Measurements from ENCODE around the gene FRAT1. TPM values are rescaled to one million over a fixed set of nuclear protein-coding genes. Genes with fewer than 3 reads are reported as not detected.

FRAT1 gene
- total RNA-seq, 2 donors from 2014 or later = 18.0 to 20.1 TPM

DNA sequence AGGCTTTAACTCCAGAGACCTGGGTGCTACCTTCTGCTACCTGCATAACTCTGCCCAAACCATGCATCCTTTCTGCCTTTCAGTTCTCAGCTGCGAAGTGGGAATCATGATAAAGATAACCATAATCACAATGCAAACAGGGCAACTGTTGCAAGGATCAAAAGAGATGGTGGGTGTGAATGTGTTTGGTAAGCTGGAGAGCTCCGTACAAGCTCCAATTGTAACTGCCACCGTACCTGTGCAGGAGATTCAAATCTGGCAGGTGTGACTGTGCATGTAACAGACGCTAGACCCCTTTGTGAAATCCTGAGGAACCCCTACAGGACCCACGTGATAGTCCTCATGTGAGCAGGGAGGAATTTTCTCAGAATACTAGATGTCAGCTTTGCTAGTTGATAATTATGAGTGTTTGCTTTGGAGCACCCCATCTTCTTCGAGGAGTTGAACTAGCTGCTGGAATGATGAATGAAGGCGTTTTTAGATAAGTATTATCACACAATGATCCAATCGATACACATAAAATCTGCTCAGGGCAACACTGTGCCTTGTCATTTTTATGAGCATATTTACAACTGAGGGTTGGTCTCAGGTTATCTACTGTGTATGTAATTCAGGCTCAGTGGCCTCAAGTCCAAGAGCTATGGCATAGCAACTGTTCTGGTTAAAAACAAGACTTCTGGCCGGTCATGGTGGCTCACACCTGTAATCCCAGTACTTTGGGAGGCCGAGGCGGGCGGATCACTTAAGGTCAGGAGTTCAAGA lies 30.9 kb downstream of the FRAT1 start:
- Histone ChIP-seq H3K36me3 (no peaks in the 10 kb centered on the region), H3K4me1 (replicated peaks) (no peaks in the 10 kb centered on the region), H3K27ac (no peak overlapping the region), H3K27me3 (replicated peaks; ENCODE audit: insufficient read depth) (no peaks in the 10 kb centered on the region), H3K4me3 (no peak overlapping the region), H3K9me3 (no peaks in the 10 kb centered on the region)
- TF ChIP-seq CTCF (IDR thresholded peaks at IDR 0.05) = no peak
- TF ChIP-seq POLR2A (IDR thresholded peaks at IDR 0.05) = no peak
- no peak for TF ChIP-seq POLR2AphosphoS5 (IDR thresholded peaks at IDR 0.05)
- intact Hi-C loops (cut with DNase I) = no loop called here
- no peak for DNase-seq (ENCODE audit: low spot score)
- 75% methylated on average over 12 of the region's 12 CpGs for WGBS

DNA sequence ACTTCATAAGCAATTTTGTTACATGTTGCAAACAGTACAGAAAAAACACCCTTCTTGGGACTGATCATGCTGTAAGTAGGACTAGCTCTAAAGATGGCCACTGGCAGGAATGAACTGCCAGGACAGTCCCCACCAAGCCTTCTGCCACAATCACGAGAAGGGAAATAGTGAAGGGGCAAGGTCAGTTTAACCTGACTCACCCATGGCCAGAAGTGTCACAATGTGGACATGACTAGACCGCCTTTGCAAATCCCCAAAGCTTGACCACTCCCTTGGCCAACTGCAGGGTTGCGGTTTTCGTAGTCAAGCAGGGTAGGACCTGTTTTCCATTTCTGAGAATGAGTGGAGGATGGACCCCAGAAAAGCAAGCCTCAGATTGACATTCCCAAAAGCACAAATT lies 34.9 kb downstream of the FRAT1 start:
- Histone ChIP-seq H3K27ac (no peak overlapping the region), H3K27me3 (replicated peaks; ENCODE audit: insufficient read depth) (no peaks in the 10 kb centered on the region), H3K4me1 (replicated peaks) (no peaks in the 10 kb centered on the region), H3K9me3 (no peaks in the 10 kb centered on the region), H3K4me3 (no peak overlapping the region), H3K36me3 (no peaks in the 10 kb centered on the region)
- no peak for DNase-seq (ENCODE audit: low spot score)
- WGBS = 86% methylated on average over 4 of the region's 4 CpGs
- no peak for TF ChIP-seq CTCF (IDR thresholded peaks at IDR 0.05)
- no peak for TF ChIP-seq POLR2AphosphoS5 (IDR thresholded peaks at IDR 0.05)
- TF ChIP-seq POLR2A (IDR thresholded peaks at IDR 0.05) = no peak
- intact Hi-C loops (cut with DNase I) = no loop called here

- no peaks in the 10 kb centered on the region for H3K4me1 ChIP-seq (replicated peaks)
- TF ChIP-seq POLR2A (IDR thresholded peaks at IDR 0.05) (no peak), POLR2AphosphoS5 (IDR thresholded peaks at IDR 0.05) (peak; percentile 41), CTCF (IDR thresholded peaks at IDR 0.05) (peak in 3 of 4 experiments; percentile 39 to 65 (median 62))
- no peaks in the 10 kb centered on the region for H3K27me3 ChIP-seq (replicated peaks; ENCODE audit: insufficient read depth)
- intact Hi-C loops (cut with DNase I) = no loop called here
- H3K27ac ChIP-seq = no peak overlapping the region
- H3K36me3 ChIP-seq = no peaks in the 10 kb centered on the region
- DNase-seq (ENCODE audit: low spot score) = peak; percentile 35
- no peaks in the 10 kb centered on the region for H3K9me3 ChIP-seq
- H3K4me3 ChIP-seq = no peak overlapping the region
- 59% methylated on average over 5 of the region's 5 CpGs for WGBS
Measured at GRCh38 chr10:97355571-97355975, 36.5 kb downstream of the FRAT1 start.

DNA sequence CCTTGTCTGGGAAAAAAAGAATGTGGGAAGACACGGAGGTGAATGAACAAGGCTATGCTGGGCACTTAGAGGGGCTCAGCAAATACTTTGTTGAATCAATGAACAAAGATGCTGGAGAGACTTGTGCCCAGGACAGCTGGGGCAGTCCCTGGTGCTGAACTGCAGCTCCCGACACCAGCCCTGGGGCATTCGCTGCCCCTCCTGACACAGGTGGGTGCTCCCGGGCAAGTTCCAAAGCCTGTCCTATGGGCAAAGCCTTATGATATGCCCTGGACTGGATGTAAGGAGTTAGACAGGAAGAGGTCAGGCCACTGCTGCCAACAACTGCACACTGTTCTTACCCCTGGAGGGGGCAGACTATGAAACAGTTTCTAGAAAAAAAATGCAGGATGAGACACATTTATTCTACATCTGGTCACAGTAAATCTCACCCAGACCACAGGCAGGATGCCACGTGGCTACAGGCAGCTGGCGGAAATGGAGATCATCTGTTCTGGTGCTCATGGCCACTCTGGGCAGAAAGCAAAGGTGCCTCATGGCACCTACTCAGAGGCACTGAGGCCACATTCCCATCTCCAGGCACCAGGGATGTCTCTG lies 37.3 kb downstream of the FRAT1 start:
- H3K27me3 ChIP-seq (replicated peaks; ENCODE audit: insufficient read depth) = no peaks in the 10 kb centered on the region
- H3K4me1 ChIP-seq (replicated peaks) = no peaks in the 10 kb centered on the region
- 84% methylated on average over 6 of the region's 6 CpGs for WGBS
- intact Hi-C loops (cut with DNase I) = no loop called here
- H3K27ac ChIP-seq = no peak overlapping the region
- no peaks in the 10 kb centered on the region for H3K36me3 ChIP-seq
- TF ChIP-seq CTCF (IDR thresholded peaks at IDR 0.05) = no peak
- no peaks in the 10 kb centered on the region for H3K9me3 ChIP-seq
- DNase-seq (ENCODE audit: low spot score) = no peak
- H3K4me3 ChIP-seq = no peak overlapping the region

DNA sequence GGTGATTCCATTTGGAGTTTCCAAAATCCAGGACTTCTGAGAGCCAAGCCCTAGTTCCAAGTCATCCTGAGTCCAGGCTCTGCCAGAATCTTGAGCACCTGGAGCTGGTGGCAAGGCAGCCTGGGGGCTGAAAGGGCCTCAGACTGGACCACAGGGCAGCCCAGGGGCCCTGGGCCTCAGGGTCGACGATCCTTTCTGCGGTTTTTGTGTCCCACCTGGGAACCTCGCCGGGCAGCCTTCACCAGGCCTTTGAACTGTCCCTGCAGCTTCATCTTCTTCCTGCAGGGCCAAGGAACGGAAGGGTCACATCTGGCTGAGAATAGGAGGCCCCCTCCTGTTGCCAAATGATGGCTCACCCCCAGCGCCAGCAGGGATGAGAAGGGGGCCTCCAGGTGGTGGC lies 37.8 kb downstream of the FRAT1 start:
- Histone ChIP-seq H3K36me3 (no peaks in the 10 kb centered on the region), H3K27ac (no peak overlapping the region), H3K4me1 (replicated peaks) (no peaks in the 10 kb centered on the region), H3K9me3 (no peaks in the 10 kb centered on the region), H3K4me3 (no peak overlapping the region), H3K27me3 (replicated peaks; ENCODE audit: insufficient read depth) (no peaks in the 10 kb centered on the region)
- TF ChIP-seq POLR2A (IDR thresholded peaks at IDR 0.05) (no peak), CTCF (IDR thresholded peaks at IDR 0.05) (no peak), POLR2AphosphoS5 (IDR thresholded peaks at IDR 0.05) (no peak)
- 89% methylated on average over 6 of the region's 7 CpGs for WGBS
- intact Hi-C loops (cut with DNase I) = no loop called here
- DNase-seq (ENCODE audit: low spot score) = no peak

Measured in prostate gland (tissue), 2 donors.